H1 (cell line): ENCODE data around the gene PHACTR1. TPM values are rescaled to one million over a fixed set of nuclear protein-coding genes. Genes with fewer than 3 reads are reported as not detected.

ENCODE experiments used
- CTCF ChIA-PET: fragments of 300-600 bp; sonication (Branson Sonifier 250); formaldehyde crosslinking; loops from one replicate; lab custom pipeline; 2021; ENCODE audit not compliant: partially characterized antibody; lab: Charles Lee
- POLR2A ChIA-PET: fragments of 300-600 bp; sonication (Branson Sonifier 250); formaldehyde crosslinking; loops from one replicate; lab custom pipeline; 2021; ENCODE audit warnings: inconsistent platforms; ENCODE audit not compliant: partially characterized antibody; lab: Charles Lee
- DNase-seq, 2 experiments: peaks; one replicate each; pipeline versions ENCODE4 v3.0.0 to v3.0.0-alpha.2; 2010 to 2022; ENCODE audit warnings: low spot score in 2 of 2, low read depth in 1 of 2, mixed read lengths in 1 of 2
- FAIRE-seq: peaks from 2 replicates; lab custom pipeline; 2011; peaks lifted over from hg19 to GRCh38; lab: Jason Lieb, UNC
- H2AFZ ChIP-seq: 2 replicates; pipeline ENCODE4 v1.8.1; 2012; ENCODE audit warnings: low read length, inconsistent platforms
- H2AK5ac ChIP-seq: 2 replicates; pipeline ENCODE4 v1.6.1; 2013; ENCODE audit warnings: low read depth, low read length
- H2BK120ac ChIP-seq: replicated peaks from 2 replicates; pipeline ENCODE3; 2013; ENCODE audit warnings: low read depth, low read length, inconsistent platforms
- H2BK12ac ChIP-seq: 2 replicates; pipeline ENCODE4 v1.6.1; 2013; ENCODE audit warnings: low read depth, low read length
- H2BK15ac ChIP-seq: 2 replicates; pipeline ENCODE4 v1.6.1; 2013; ENCODE audit warnings: low read length
- H2BK20ac ChIP-seq: 2 replicates; pipeline ENCODE4 v1.6.1; 2013; ENCODE audit warnings: low read length
- H2BK5ac ChIP-seq: 2 replicates; pipeline ENCODE4 v1.6.1; 2013; ENCODE audit warnings: low read depth, low read length
- H3K14ac ChIP-seq: 2 replicates; pipeline ENCODE4 v1.6.1; 2013; ENCODE audit warnings: inconsistent platforms; ENCODE audit not compliant: insufficient read length
- H3K18ac ChIP-seq: 2 replicates; pipeline ENCODE4 v1.6.1; 2013; ENCODE audit warnings: low read length; ENCODE audit errors: extremely low read depth
- H3K23ac ChIP-seq: 2 replicates; pipeline ENCODE4 v1.6.1; 2013; ENCODE audit warnings: inconsistent platforms; ENCODE audit not compliant: insufficient read length
- H3K23me2 ChIP-seq: 2 replicates; pipeline ENCODE4 v1.6.1; 2013; ENCODE audit warnings: low read depth, low read length
- H3K27ac ChIP-seq: 2 replicates; pipeline ENCODE4 v1.6.1; 2011; ENCODE audit warnings: low read depth, low read length, inconsistent platforms
- H3K27me3 ChIP-seq, 4 experiments: replicated peaks in 1 of 4; 1 replicate in 1 of 4; 2 replicates in 3 of 4; pipeline versions ENCODE4 v1.6.1 to v1.8.1; 2011 to 2013; ENCODE audit warnings: low read length in 3 of 4, mild to moderate bottlenecking in 3 of 4, inconsistent platforms in 2 of 4, mixed read lengths in 2 of 4, moderate library complexity in 1 of 4; ENCODE audit not compliant: control insufficient read depth in 3 of 4, insufficient read depth in 3 of 4; ENCODE audit errors: extremely low read depth in 1 of 4
- H3K36me3 ChIP-seq, 4 experiments: 2 replicates each; pipeline versions ENCODE4 v1.6.1 to v1.8.1; 2011 to 2013; ENCODE audit warnings: mild to moderate bottlenecking in 4 of 4, low read length in 3 of 4, moderate library complexity in 2 of 4, control low read depth in 1 of 4, inconsistent platforms in 1 of 4; ENCODE audit not compliant: insufficient read depth in 4 of 4, control insufficient read depth in 2 of 4
- H3K4ac ChIP-seq: replicated peaks from 2 replicates; pipeline ENCODE3; 2013; ENCODE audit warnings: low read length, low read depth, mixed read lengths, inconsistent platforms; ENCODE audit not compliant: insufficient read length
- H3K4me1 ChIP-seq, 4 experiments: replicated peaks in 1 of 4; 1 replicate in 1 of 4; 2 replicates in 3 of 4; pipeline versions ENCODE4 v1.6.1 to v1.8.1; 2011 to 2013; ENCODE audit warnings: low read length in 3 of 4, inconsistent platforms in 2 of 4, mixed read lengths in 1 of 4; ENCODE audit not compliant: insufficient read depth in 4 of 4, control insufficient read depth in 3 of 4
- H3K4me2 ChIP-seq, 2 experiments: 2 replicates each; pipeline versions ENCODE4 v1.6.1 to v1.8.1; 2011 to 2013; ENCODE audit warnings: low read depth in 2 of 2, low read length in 2 of 2, control low read depth in 1 of 2, inconsistent platforms in 1 of 2, mild to moderate bottlenecking in 1 of 2; ENCODE audit not compliant: insufficient read depth in 1 of 2
- H3K4me3 ChIP-seq, 4 experiments: fragments of 200-600, 300-600 bp in 1 of 4; sonication (generic), shearing (Covaris generic), sonication (Bioruptor Twin) in 1 of 4; 2 replicates each; pipeline versions ENCODE4 v1.5.1 to v1.8.1; 2011 to 2016; ENCODE audit warnings: low read length in 4 of 4, low read depth in 3 of 4, control low read depth in 2 of 4, inconsistent platforms in 2 of 4, mild to moderate bottlenecking in 2 of 4, mixed read lengths in 1 of 4, moderate library complexity in 1 of 4; ENCODE audit not compliant: insufficient read depth in 2 of 4; ENCODE audit errors: extremely low read depth in 1 of 4
- H3K56ac ChIP-seq: replicated peaks from 2 replicates; pipeline ENCODE3; 2013; ENCODE audit warnings: low read depth, mild to moderate bottlenecking, mixed read lengths, low read length, inconsistent platforms; ENCODE audit not compliant: insufficient read length
- H3K79me1 ChIP-seq: 2 replicates; pipeline ENCODE4 v1.6.1; 2013; ENCODE audit warnings: low read depth, low read length, control low read depth
- H3K79me2 ChIP-seq, 2 experiments: 2 replicates each; pipeline versions ENCODE4 v1.6.1 to v1.8.1; 2012 to 2013; ENCODE audit warnings: low read length in 2 of 2, mild to moderate bottlenecking in 2 of 2, inconsistent platforms in 1 of 2; ENCODE audit not compliant: insufficient read depth in 2 of 2, control insufficient read depth in 1 of 2
- H3K9ac ChIP-seq, 4 experiments: replicated peaks in 1 of 4; 1 replicate in 1 of 4; 2 replicates in 3 of 4; pipeline versions ENCODE4 v1.6.1 to v1.8.1; 2011 to 2013; ENCODE audit warnings: low read depth in 3 of 4, low read length in 3 of 4, control low read depth in 2 of 4, mild to moderate bottlenecking in 2 of 4, moderate library complexity in 2 of 4, inconsistent platforms in 1 of 4; ENCODE audit errors: extremely low read depth in 1 of 4
- H3K9me3 ChIP-seq, 2 experiments: 2 replicates each; pipeline versions ENCODE4 v1.6.1 to v1.8.1; 2012 to 2013; ENCODE audit warnings: mild to moderate bottlenecking in 2 of 2, moderate library complexity in 2 of 2, control low read depth in 1 of 2, inconsistent platforms in 1 of 2, low read depth in 1 of 2, low read length in 1 of 2, mixed read lengths in 1 of 2; ENCODE audit not compliant: insufficient read depth in 2 of 2
- H4K20me1 ChIP-seq, 2 experiments: replicated peaks in 1 of 2; 2 replicates each; pipeline versions ENCODE3 to v1.8.1; 2011 to 2013; ENCODE audit warnings: inconsistent platforms in 2 of 2, low read length in 2 of 2, mild to moderate bottlenecking in 1 of 2; ENCODE audit not compliant: insufficient read depth in 2 of 2, control insufficient read depth in 1 of 2
- H4K5ac ChIP-seq: 2 replicates; pipeline ENCODE4 v1.6.1; 2013; ENCODE audit warnings: low read length, low read depth, mixed read lengths, inconsistent platforms; ENCODE audit not compliant: insufficient read length
- H4K8ac ChIP-seq: 2 replicates; pipeline ENCODE4 v1.8.0; 2013; ENCODE audit warnings: mild to moderate bottlenecking, moderate library complexity, low read length, inconsistent platforms; ENCODE audit not compliant: insufficient read depth; ENCODE audit errors: extremely low read depth
- H4K91ac ChIP-seq: replicated peaks from 2 replicates; pipeline ENCODE3; 2013; ENCODE audit warnings: low read length, mixed read lengths, inconsistent platforms; ENCODE audit not compliant: insufficient read length
- CBX5 ChIP-seq: fragments of 300-800, 300-1000 bp; sonication (generic); IDR thresholded peaks from 2 replicates; pipeline ENCODE4 v1.7.1; 2016; ENCODE audit warnings: antibody characterized with exemption, low read length, low read depth
- HDAC2 ChIP-seq, 2 experiments: fragments of 300-600 bp in 1 of 2; sonication (generic) in 1 of 2; IDR thresholded peaks; 2 replicates each; pipeline ENCODE4 v1.6.1; 2011 to 2012; ENCODE audit warnings: low read depth in 2 of 2, low read length in 2 of 2, mild to moderate bottlenecking in 2 of 2, moderate library complexity in 2 of 2, borderline replicate concordance in 1 of 2, inconsistent platforms in 1 of 2
- KDM5A ChIP-seq: fragments of 200-600 bp; IDR thresholded peaks from 2 replicates; pipeline ENCODE4 v1.7.1; 2012; ENCODE audit warnings: mild to moderate bottlenecking, low read length, inconsistent platforms, mixed read lengths
- NRF1 ChIP-seq: IDR thresholded peaks from 2 replicates; pipeline ENCODE4 v1.6.1; 2011; ENCODE audit warnings: mild to moderate bottlenecking, low read depth, low read length, improper control_type of control experiment
- POLR2AphosphoS5 ChIP-seq: IDR thresholded peaks from 2 replicates; pipeline ENCODE4 v1.6.1; 2011; ENCODE audit warnings: low read depth, low read length
- POU5F1 ChIP-seq: IDR thresholded peaks from 2 replicates; pipeline ENCODE4 v1.6.1; 2011; ENCODE audit warnings: low read depth, mild to moderate bottlenecking, low read length, moderate library complexity
- SIRT6 ChIP-seq: IDR thresholded peaks from one replicate; pipeline ENCODE4 v1.7.1; 2012; ENCODE audit warnings: low read length, inconsistent platforms
- SP4 ChIP-seq: IDR thresholded peaks from 2 replicates; pipeline ENCODE4 v1.6.1; 2012; ENCODE audit warnings: low read length, inconsistent platforms
- TCF12 ChIP-seq: IDR thresholded peaks from 2 replicates; pipeline ENCODE4 v1.6.1; 2011; ENCODE audit warnings: low read depth, mild to moderate bottlenecking, low read length
- TEAD4 ChIP-seq: IDR thresholded peaks from 2 replicates; pipeline ENCODE4 v1.6.1; 2012; ENCODE audit warnings: low read depth, low read length, inconsistent platforms, mixed read lengths
- WGBS, 2 experiments: shearing (Covaris generic) in 1 of 2; methylation state at CpG; one replicate each; pipeline versions ENCODE4 v1.1.6 to v1.1.7; 2013 to 2015; ENCODE audit warnings: low lambda C conversion rate in 2 of 2, mixed read lengths in 2 of 2, inconsistent platforms in 1 of 2, low coverage in 1 of 2, missing lambda C conversion rate in 1 of 2; ENCODE audit not compliant: insufficient replicate concordance in 2 of 2, insufficient coverage in 1 of 2, insufficient read length in 1 of 2; ENCODE audit errors: extremely low coverage in 1 of 2, missing lambda C conversion rate in 1 of 2; 5-methylcytosine and 5-hydroxymethylcytosine counted together
- polyA plus RNA-seq, 7 experiments: library from polyadenylated mRNA; depleted of rRNA in 3 of 7; stranded (reverse) in 5 of 7; unstranded in 2 of 7; fragments of >200 nt in 5 of 7; fragments of 200-250 nt in 2 of 7; gene quantifications; 1 replicate in 5 of 7; 2 replicates in 1 of 7; 4 replicates in 1 of 7; pipeline versions ENCODE4 v1.2.1 to v1.2.3, GENCODE V29; 2011 to 2013; ENCODE audit warnings: missing spikeins in 2 of 7, mixed read lengths in 2 of 7
- total RNA-seq: library from RNA; stranded (reverse); fragmentation: NEBNext Ultra II Directional; extraction: Animal tissue kit (Norgen Biotek cat#: 25700); gene quantifications from 2 replicates; pipeline ENCODE4 v1.2.1, GENCODE V29; 2021
- TF ChIP-seq, protein P1 (sequence below): IDR thresholded peaks from 2 replicates; pipeline ENCODE4 v1.6.1; 2012; ENCODE audit warnings: inconsistent platforms

PHACTR1 gene
- total and polyA plus RNA-seq, 2 of the 8 experiments (the other 6 are each of a cell fraction or from before 2014, with no cell fraction given): 3.9 to 17.1 TPM

GRCh38 chr6:13243033-13243432, 526.5 kb downstream of the PHACTR1 start:
- FAIRE-seq (no peak), DNase-seq (no peak)
- Histone ChIP-seq H3K36me3 (no peaks in the 10 kb centered on the region), H3K23ac (no peak overlapping the region), H3K4ac (no peak overlapping the region), H4K91ac (no peak overlapping the region), H3K27ac (no peak overlapping the region), H3K23me2 (no peaks in the 10 kb centered on the region), H3K27me3 (no peaks in the 10 kb centered on the region), H3K9ac (no peak overlapping the region), H2BK5ac (no peak overlapping the region), H2BK15ac (no peak overlapping the region), H2BK12ac (no peak overlapping the region), H2AK5ac (no peak overlapping the region), H3K18ac (no peak overlapping the region), H2BK20ac (no peak overlapping the region), H4K5ac (no peak overlapping the region), H3K4me1 (peaks cover 0 to 7% (median 3%) of the 10 kb centered on the region in 4 experiments; a peak in 4 of 7 replicates), H3K4me3 (no peak overlapping the region), H2AFZ (no peak overlapping the region), H3K9me3 (peaks cover 0 to 2% of the 10 kb centered on the region in 2 experiments; a peak in 1 of 4 replicates), H3K14ac (no peak overlapping the region), H3K79me1 (no peaks in the 10 kb centered on the region), H3K56ac (no peak overlapping the region), H3K4me2 (no peak overlapping the region), H2BK120ac (no peak overlapping the region), H4K8ac (no peak overlapping the region), H4K20me1 (no peaks in the 10 kb centered on the region), H3K79me2 (no peaks in the 10 kb centered on the region)
- TF ChIP-seq POLR2AphosphoS5: no peak
- TF ChIP-seq TEAD4: no peak
- TF ChIP-seq, protein P1, sequence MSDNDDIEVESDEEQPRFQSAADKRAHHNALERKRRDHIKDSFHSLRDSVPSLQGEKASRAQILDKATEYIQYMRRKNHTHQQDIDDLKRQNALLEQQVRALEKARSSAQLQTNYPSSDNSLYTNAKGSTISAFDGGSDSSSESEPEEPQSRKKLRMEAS: no peak
- no peak for TF ChIP-seq POU5F1
- TF ChIP-seq SP4: no peak
- TF ChIP-seq CBX5: no peak
- no peak for TF ChIP-seq SIRT6
- no peak for TF ChIP-seq KDM5A
- no peak for TF ChIP-seq HDAC2 (IDR thresholded peaks at IDR 0.05; ENCODE audit: borderline replicate concordance in 1 of 2, low read depth in 2 of 2, low read length in 2 of 2)
- TF ChIP-seq TCF12: no peak
- TF ChIP-seq NRF1: no peak
- ChIA-PET POLR2A (interaction anchor here (0.7 kb wide), 1 partner anchor 66 kb away, joined by 3 read pairs; no protein-coding TSS in a partner anchor), CTCF (interaction anchor here (0.8 to 1.0 kb wide), 3 partner anchors 8 to 184 kb away, joined by 3 read pairs; no protein-coding TSS in a partner anchor)
- 100% methylated on average over 1 of the region's 1 CpG; no CpG with 5 or more reads in 1 of the 2 experiments for WGBS, 2 experiments
